ENCODE results near the gene FAM171A1.
"Not testable (repeated sequence)": the region's sequence is repeated elsewhere in the genome, so short reads cannot be mapped to it uniquely, and the experiment has no call there.

FAM171A1 gene

GRCh38 chr10:15342970-15343369 lies 28.1 kb downstream of the FAM171A1 start:
- TF ChIP-seq ZFX (IDR thresholded peaks at IDR 0.05) (no peak), CTCF (conservative IDR thresholded peaks at IDR 0.05) (no peak)

GRCh38 chr10:15341502-15342128 lies 29.5 kb downstream of the FAM171A1 start:
- TF ChIP-seq ZFX (IDR thresholded peaks at IDR 0.05), result no peak

More at GRCh38 chr10:15342970-15343369, 28.1 kb downstream of the FAM171A1 start:
- H3K27ac ChIP-seq, result no peak overlapping the region

GRCh38 chr10:15339892-15340291 lies 31.2 kb downstream of the FAM171A1 start:
- no peak overlapping the region for H3K27ac ChIP-seq
- TF ChIP-seq CTCF (conservative IDR thresholded peaks at IDR 0.05) (no peak), ZFX (IDR thresholded peaks at IDR 0.05) (no peak)

More at GRCh38 chr10:15341502-15342128, 29.5 kb downstream of the FAM171A1 start:
- no peak overlapping the region for H3K27ac ChIP-seq

- H3K27ac ChIP-seq, result not testable (repeated sequence)
Observed at GRCh38 chr10:15337441-15337923, 33.6 kb downstream of the FAM171A1 start.

- no peak overlapping the region for H3K27ac ChIP-seq
- TF ChIP-seq ZFX (IDR thresholded peaks at IDR 0.05) (no peak), CTCF (conservative IDR thresholded peaks at IDR 0.05) (no peak)
Observed at GRCh38 chr10:15336211-15336610, 34.9 kb downstream of the FAM171A1 start.

- TF ChIP-seq CTCF (conservative IDR thresholded peaks at IDR 0.05) (no peak), ZFX (IDR thresholded peaks at IDR 0.05) (no peak)
- H3K27ac ChIP-seq, result no peak overlapping the region
Observed at GRCh38 chr10:15335508-15335907, 35.6 kb downstream of the FAM171A1 start.

GRCh38 chr10:15334650-15335323 lies 36.3 kb downstream of the FAM171A1 start:
- no peak overlapping the region for H3K27ac ChIP-seq

More at GRCh38 chr10:15334650-15335323, 36.3 kb downstream of the FAM171A1 start:
- TF ChIP-seq ZFX (IDR thresholded peaks at IDR 0.05), result no peak
- no peak for TF ChIP-seq CTCF (conservative IDR thresholded peaks at IDR 0.05)

Data from C4-2B (cell line).